WTC11 (cell line): ENCODE results near the gene TMEM132E. TPM values are rescaled to one million over a fixed set of nuclear protein-coding genes. Genes with fewer than 3 reads are reported as not detected.

Experiments used
- ATAC-seq: fragments of 200-7000 bp; cut with Tn5 transposase; 2 replicates; pipeline ENCODE4 v1.10.0; 2021; ENCODE audit warnings: mild to moderate bottlenecking, moderate library complexity
- CTCF ChIA-PET: fragments of 300-600 bp; sonication (Branson Sonifier 250); formaldehyde crosslinking; loops from one replicate; lab custom pipeline; 2021; ENCODE audit warnings: antibody characterized with exemption; lab: Charles Lee
- POLR2A ChIA-PET: fragments of 350-600 bp; sonication (Branson Sonifier 250); formaldehyde crosslinking; loops from one replicate; lab custom pipeline; 2021; ENCODE audit warnings: antibody characterized with exemption; lab: Charles Lee
- DNase-seq: peaks from one replicate; pipeline ENCODE4 v3.0.0; 2021; ENCODE audit warnings: low spot score
- H3K27ac Mint-ChIP-seq: 2 replicates; pipeline ENCODE4 v1.8.0; 2021; ENCODE audit warnings: mixed read lengths
- H3K27me3 Mint-ChIP-seq: 2 replicates; pipeline ENCODE4 v1.8.0; 2021; ENCODE audit warnings: low read depth, mild to moderate bottlenecking, moderate library complexity, mixed read lengths
- H3K36me3 Mint-ChIP-seq: 2 replicates; pipeline ENCODE4 v1.8.0; 2021; ENCODE audit warnings: mixed read lengths
- H3K4me1 Mint-ChIP-seq: 2 replicates; pipeline ENCODE4 v1.8.0; 2022; ENCODE audit warnings: mixed read lengths
- H3K4me3 Mint-ChIP-seq: 2 replicates; pipeline ENCODE4 v1.8.0; 2021; ENCODE audit warnings: mild to moderate bottlenecking, moderate library complexity, mixed read lengths
- H3K9me3 Mint-ChIP-seq: 2 replicates; pipeline ENCODE4 v1.8.0; 2021; ENCODE audit warnings: mixed read lengths
- ELF4 ChIP-seq: sonication (generic); formaldehyde crosslinking; IDR thresholded peaks from 2 replicates; pipeline ENCODE4 v1.8.1; 2022; ENCODE audit warnings: low read depth, mild to moderate bottlenecking, moderate library complexity, missing genetic modification reagents
- EMX1 ChIP-seq: fragments of 250-450 bp; sonication (Bioruptor Pico); IDR thresholded peaks from 2 replicates; pipeline ENCODE4 v1.8.0; 2021; ENCODE audit warnings: mild to moderate bottlenecking
- NFYB ChIP-seq: sonication (generic); formaldehyde crosslinking; conservative IDR thresholded peaks from 2 replicates; pipeline ENCODE4 v1.8.0; 2022; ENCODE audit warnings: low read depth, missing genetic modification reagents
- OVOL2 ChIP-seq: fragments of 250-450 bp; sonication (Bioruptor Pico); IDR thresholded peaks from 2 replicates; pipeline ENCODE4 v1.9.0; 2021; ENCODE audit warnings: mild to moderate bottlenecking, borderline replicate concordance
- PREB ChIP-seq: sonication (generic); formaldehyde crosslinking; IDR thresholded peaks from 2 replicates; pipeline ENCODE4 v1.8.1; 2022; ENCODE audit warnings: mild to moderate bottlenecking, missing genetic modification reagents, moderate library complexity, borderline replicate concordance
- SMAD4 ChIP-seq: sonication (generic); formaldehyde crosslinking; IDR thresholded peaks from 2 replicates; pipeline ENCODE4 v1.8.0; 2022; ENCODE audit warnings: mild to moderate bottlenecking, missing genetic modification reagents
- ZNF317 ChIP-seq: sonication (generic); formaldehyde crosslinking; IDR thresholded peaks from 2 replicates; pipeline ENCODE4 v1.8.1; 2023; ENCODE audit warnings: low read depth, mild to moderate bottlenecking, moderate library complexity, missing genetic modification reagents, borderline replicate concordance
- ZNF396 ChIP-seq: fragments of 250-450 bp; sonication (Bioruptor Pico); IDR thresholded peaks from 2 replicates; pipeline ENCODE4 v1.8.0; 2021; ENCODE audit warnings: mild to moderate bottlenecking, moderate library complexity, borderline replicate concordance
- ZNF512 ChIP-seq: sonication (generic); formaldehyde crosslinking; IDR thresholded peaks from 2 replicates; pipeline ENCODE4 v1.8.1; 2022; ENCODE audit warnings: missing genetic modification reagents, borderline replicate concordance
- ZNF532 ChIP-seq: fragments of 250-450 bp; sonication (Bioruptor Pico); IDR thresholded peaks from 2 replicates; pipeline ENCODE4 v1.9.0; 2021; ENCODE audit warnings: mild to moderate bottlenecking, borderline replicate concordance
- total RNA-seq: library from RNA; stranded (reverse); gene quantifications from 3 replicates; pipeline ENCODE4 v1.2.3, GENCODE V29; 2021
- TF ChIP-seq, protein P1 (sequence below): fragments of 250-450 bp; sonication (Bioruptor Pico); IDR thresholded peaks from 2 replicates; pipeline ENCODE4 v1.9.0; 2021; ENCODE audit warnings: moderate library complexity, mild to moderate bottlenecking, inconsistent platforms, borderline replicate concordance
- TF ChIP-seq, protein P2 (sequence below): sonication (generic); formaldehyde crosslinking; IDR thresholded peaks from 2 replicates; pipeline ENCODE4 v1.8.1; 2022; ENCODE audit warnings: mild to moderate bottlenecking, moderate library complexity, missing genetic modification reagents
- TF ChIP-seq, protein P3 (sequence below): sonication (generic); formaldehyde crosslinking; IDR thresholded peaks from 2 replicates; pipeline ENCODE4 v1.8.0; 2022; ENCODE audit warnings: mild to moderate bottlenecking, missing genetic modification reagents
- TF ChIP-seq, protein P4 (sequence below): sonication (generic); formaldehyde crosslinking; IDR thresholded peaks from 2 replicates; pipeline ENCODE4 v1.8.1; 2022; ENCODE audit warnings: low read depth, mild to moderate bottlenecking, moderate library complexity, missing genetic modification reagents, borderline replicate concordance
- TF ChIP-seq, protein P5 (sequence below): fragments of 250-450 bp; sonication (Bioruptor Pico); IDR thresholded peaks from 2 replicates; pipeline ENCODE4 v1.9.0; 2021; ENCODE audit warnings: mild to moderate bottlenecking
- TF ChIP-seq, protein P6 (sequence below): sonication (generic); formaldehyde crosslinking; IDR thresholded peaks from 2 replicates; pipeline ENCODE4 v1.8.1; 2023; ENCODE audit warnings: mild to moderate bottlenecking, missing genetic modification reagents, moderate library complexity
- TF ChIP-seq, protein P7 (sequence below): sonication (generic); formaldehyde crosslinking; conservative IDR thresholded peaks from 2 replicates; pipeline ENCODE4 v1.8.1; 2022; ENCODE audit warnings: mild to moderate bottlenecking, missing genetic modification reagents

Gene TMEM132E
- total RNA-seq, 1 experiment from 2014 or later: 1.2 TPM

- peaks cover 29% of the 10 kb centered on the region for H3K4me1 Mint-ChIP-seq
- H3K27ac Mint-ChIP-seq: no peak overlapping the region
- peak; percentile 67 for ATAC-seq
- no peaks in the 10 kb centered on the region for H3K36me3 Mint-ChIP-seq
- TF ChIP-seq ZNF396 (CRISPR knock-in tag) (no peak), SMAD4 (CRISPR knock-in tag) (no peak), PREB (CRISPR knock-in tag) (no peak), ZNF532 (CRISPR knock-in tag) (no peak), EMX1 (CRISPR knock-in tag) (no peak), NFYB (CRISPR knock-in tag) (no peak)
- TF ChIP-seq, protein P1, sequence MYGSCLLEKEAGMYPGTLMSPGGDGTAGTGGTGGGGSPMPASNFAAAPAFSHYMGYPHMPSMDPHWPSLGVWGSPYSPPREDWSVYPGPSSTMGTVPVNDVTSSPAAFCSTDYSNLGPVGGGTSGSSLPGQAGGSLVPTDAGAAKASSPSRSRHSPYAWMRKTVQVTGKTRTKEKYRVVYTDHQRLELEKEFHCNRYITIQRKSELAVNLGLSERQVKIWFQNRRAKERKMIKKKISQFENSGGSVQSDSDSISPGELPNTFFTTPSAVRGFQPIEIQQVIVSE: no peak
- TF ChIP-seq, protein P2, sequence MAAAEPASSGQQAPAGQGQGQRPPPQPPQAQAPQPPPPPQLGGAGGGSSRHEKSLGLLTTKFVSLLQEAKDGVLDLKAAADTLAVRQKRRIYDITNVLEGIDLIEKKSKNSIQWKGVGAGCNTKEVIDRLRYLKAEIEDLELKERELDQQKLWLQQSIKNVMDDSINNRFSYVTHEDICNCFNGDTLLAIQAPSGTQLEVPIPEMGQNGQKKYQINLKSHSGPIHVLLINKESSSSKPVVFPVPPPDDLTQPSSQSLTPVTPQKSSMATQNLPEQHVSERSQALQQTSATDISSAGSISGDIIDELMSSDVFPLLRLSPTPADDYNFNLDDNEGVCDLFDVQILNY (CRISPR knock-in tag): no peak
- TF ChIP-seq, protein P3, sequence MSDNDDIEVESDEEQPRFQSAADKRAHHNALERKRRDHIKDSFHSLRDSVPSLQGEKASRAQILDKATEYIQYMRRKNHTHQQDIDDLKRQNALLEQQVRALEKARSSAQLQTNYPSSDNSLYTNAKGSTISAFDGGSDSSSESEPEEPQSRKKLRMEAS (CRISPR knock-in tag): no peak
- no peak overlapping the region for H3K4me3 Mint-ChIP-seq
- no peak for DNase-seq
- H3K9me3 Mint-ChIP-seq: no peaks in the 10 kb centered on the region
- peaks cover 33% of the 10 kb centered on the region for H3K27me3 Mint-ChIP-seq
- POLR2A ChIA-PET: no interaction called here
- CTCF ChIA-PET: interaction anchor here (1.0 to 2.9 kb wide), 7 partner anchors 13 to 106 kb away, joined by 3 to 22 read pairs (median 6); no protein-coding TSS in a partner anchor
These were observed 45.5 kb downstream of the TMEM132E start for GRCh38 chr17:34624767-34625383.

- DNase-seq (peak; percentile 44), ATAC-seq (peak; percentile 47)
- H3K4me1 Mint-ChIP-seq: peaks cover 24% of the 10 kb centered on the region
- H3K4me3 Mint-ChIP-seq: no peak overlapping the region
- H3K27me3 Mint-ChIP-seq: peaks cover 33% of the 10 kb centered on the region
- H3K27ac Mint-ChIP-seq: no peak overlapping the region
- H3K36me3 Mint-ChIP-seq: no peaks in the 10 kb centered on the region
- ChIA-PET POLR2A (interaction anchor here (1.3 kb wide), 1 partner anchor 10 kb away, joined by 3 read pairs; no protein-coding TSS in a partner anchor), CTCF (interaction anchor here (0.8 to 2.9 kb wide), 10 partner anchors 10 to 107 kb away, joined by 3 to 22 read pairs (median 6); no protein-coding TSS in a partner anchor)
- no peaks in the 10 kb centered on the region for H3K9me3 Mint-ChIP-seq
- no peak for TF ChIP-seq ZNF317 (CRISPR knock-in tag)
- TF ChIP-seq, protein P4, sequence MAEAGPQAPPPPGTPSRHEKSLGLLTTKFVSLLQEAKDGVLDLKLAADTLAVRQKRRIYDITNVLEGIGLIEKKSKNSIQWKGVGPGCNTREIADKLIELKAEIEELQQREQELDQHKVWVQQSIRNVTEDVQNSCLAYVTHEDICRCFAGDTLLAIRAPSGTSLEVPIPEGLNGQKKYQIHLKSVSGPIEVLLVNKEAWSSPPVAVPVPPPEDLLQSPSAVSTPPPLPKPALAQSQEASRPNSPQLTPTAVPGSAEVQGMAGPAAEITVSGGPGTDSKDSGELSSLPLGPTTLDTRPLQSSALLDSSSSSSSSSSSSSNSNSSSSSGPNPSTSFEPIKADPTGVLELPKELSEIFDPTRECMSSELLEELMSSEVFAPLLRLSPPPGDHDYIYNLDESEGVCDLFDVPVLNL (CRISPR knock-in tag): no peak
- TF ChIP-seq, protein P5, sequence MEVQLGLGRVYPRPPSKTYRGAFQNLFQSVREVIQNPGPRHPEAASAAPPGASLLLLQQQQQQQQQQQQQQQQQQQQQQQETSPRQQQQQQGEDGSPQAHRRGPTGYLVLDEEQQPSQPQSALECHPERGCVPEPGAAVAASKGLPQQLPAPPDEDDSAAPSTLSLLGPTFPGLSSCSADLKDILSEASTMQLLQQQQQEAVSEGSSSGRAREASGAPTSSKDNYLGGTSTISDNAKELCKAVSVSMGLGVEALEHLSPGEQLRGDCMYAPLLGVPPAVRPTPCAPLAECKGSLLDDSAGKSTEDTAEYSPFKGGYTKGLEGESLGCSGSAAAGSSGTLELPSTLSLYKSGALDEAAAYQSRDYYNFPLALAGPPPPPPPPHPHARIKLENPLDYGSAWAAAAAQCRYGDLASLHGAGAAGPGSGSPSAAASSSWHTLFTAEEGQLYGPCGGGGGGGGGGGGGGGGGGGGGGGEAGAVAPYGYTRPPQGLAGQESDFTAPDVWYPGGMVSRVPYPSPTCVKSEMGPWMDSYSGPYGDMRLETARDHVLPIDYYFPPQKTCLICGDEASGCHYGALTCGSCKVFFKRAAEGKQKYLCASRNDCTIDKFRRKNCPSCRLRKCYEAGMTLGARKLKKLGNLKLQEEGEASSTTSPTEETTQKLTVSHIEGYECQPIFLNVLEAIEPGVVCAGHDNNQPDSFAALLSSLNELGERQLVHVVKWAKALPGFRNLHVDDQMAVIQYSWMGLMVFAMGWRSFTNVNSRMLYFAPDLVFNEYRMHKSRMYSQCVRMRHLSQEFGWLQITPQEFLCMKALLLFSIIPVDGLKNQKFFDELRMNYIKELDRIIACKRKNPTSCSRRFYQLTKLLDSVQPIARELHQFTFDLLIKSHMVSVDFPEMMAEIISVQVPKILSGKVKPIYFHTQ: no peak
- TF ChIP-seq, protein P6, sequence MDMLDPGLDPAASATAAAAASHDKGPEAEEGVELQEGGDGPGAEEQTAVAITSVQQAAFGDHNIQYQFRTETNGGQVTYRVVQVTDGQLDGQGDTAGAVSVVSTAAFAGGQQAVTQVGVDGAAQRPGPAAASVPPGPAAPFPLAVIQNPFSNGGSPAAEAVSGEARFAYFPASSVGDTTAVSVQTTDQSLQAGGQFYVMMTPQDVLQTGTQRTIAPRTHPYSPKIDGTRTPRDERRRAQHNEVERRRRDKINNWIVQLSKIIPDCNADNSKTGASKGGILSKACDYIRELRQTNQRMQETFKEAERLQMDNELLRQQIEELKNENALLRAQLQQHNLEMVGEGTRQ (CRISPR knock-in tag): no peak
- TF ChIP-seq ZNF512 (CRISPR knock-in tag): no peak
- TF ChIP-seq ELF4 (CRISPR knock-in tag): no peak
- no peak for TF ChIP-seq OVOL2
- TF ChIP-seq, protein P7, sequence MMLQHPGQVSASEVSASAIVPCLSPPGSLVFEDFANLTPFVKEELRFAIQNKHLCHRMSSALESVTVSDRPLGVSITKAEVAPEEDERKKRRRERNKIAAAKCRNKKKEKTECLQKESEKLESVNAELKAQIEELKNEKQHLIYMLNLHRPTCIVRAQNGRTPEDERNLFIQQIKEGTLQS (CRISPR knock-in tag): no peak
These were observed 46.8 kb downstream of the TMEM132E start for GRCh38 chr17:34626121-34626681.
